OCI-LY1 (cell line): ENCODE data around the gene SLC38A8.

ENCODE experiments used
- H2AFZ ChIP-seq: fragments of 200-600 bp; sonication (generic), shearing (Covaris generic); 2 replicates; pipeline ENCODE4 v1.6.0; 2014; ENCODE audit warnings: antibody characterized with exemption, mild to moderate bottlenecking, low read length
- H3F3A ChIP-seq: fragments of 200-600 bp; sonication (generic), shearing (Covaris generic); 2 replicates; pipeline ENCODE4 v1.6.0; 2014; ENCODE audit warnings: mild to moderate bottlenecking, antibody characterized with exemption, low read length, moderate library complexity; ENCODE audit not compliant: insufficient read depth
- H3K27ac ChIP-seq: fragments of 200-600 bp; sonication (generic); 2 replicates; pipeline ENCODE4 v1.5.1; 2014; ENCODE audit warnings: low read length, mixed run types, mild to moderate bottlenecking, low read depth; ENCODE audit not compliant: poor library complexity, severe bottlenecking
- H3K27me3 ChIP-seq: fragments of 200-600 bp; sonication (generic); 2 replicates; pipeline ENCODE4 v1.6.0; 2014; ENCODE audit warnings: antibody characterized with exemption, mild to moderate bottlenecking, low read length, moderate library complexity; ENCODE audit not compliant: insufficient read depth
- H3K36me3 ChIP-seq: fragments of 200-600 bp; sonication (generic); 2 replicates; pipeline ENCODE4 v1.6.1; 2014; ENCODE audit warnings: mild to moderate bottlenecking, antibody characterized with exemption, low read length, moderate library complexity, mixed read lengths; ENCODE audit not compliant: insufficient read depth
- H3K4me1 ChIP-seq: fragments of 200-600 bp; sonication (generic); 2 replicates; pipeline ENCODE4 v1.5.1; 2014; ENCODE audit warnings: mild to moderate bottlenecking, low read length, moderate library complexity; ENCODE audit not compliant: insufficient read depth, severe bottlenecking
- H3K4me2 ChIP-seq: fragments of 200-600 bp; sonication (generic), shearing (Covaris generic); 2 replicates; pipeline ENCODE4 v1.6.1; 2014; ENCODE audit warnings: low read length
- H3K4me3 ChIP-seq: fragments of 200-600 bp; sonication (generic); 2 replicates; pipeline ENCODE4 v1.5.1; 2014; ENCODE audit warnings: low read length, low read depth, mild to moderate bottlenecking, mixed read lengths; ENCODE audit not compliant: poor library complexity, severe bottlenecking
- H3K79me2 ChIP-seq: fragments of 200-600 bp; shearing (Covaris generic); 2 replicates; pipeline ENCODE4 v1.6.1; 2016; ENCODE audit warnings: mixed run types, low read length, mixed read lengths; ENCODE audit not compliant: insufficient read depth
- H3K9ac ChIP-seq: fragments of 200-600 bp; sonication (generic), shearing (Covaris generic); 2 replicates; pipeline ENCODE4 v1.6.1; 2014; ENCODE audit warnings: mild to moderate bottlenecking, low read length, mixed read lengths
- H3K9me2 ChIP-seq: fragments of 200-600 bp; sonication (generic), shearing (Covaris generic); 2 replicates; pipeline ENCODE4 v1.6.1; 2014; ENCODE audit warnings: low read depth, mild to moderate bottlenecking, low read length, mixed read lengths
- H3K9me3 ChIP-seq: fragments of 200-600 bp; shearing (Covaris generic); 2 replicates; pipeline ENCODE4 v1.6.1; 2014; ENCODE audit warnings: low read length, mixed read lengths
- H4K20me1 ChIP-seq: fragments of 200-600 bp; sonication (generic), shearing (Covaris generic); 2 replicates; pipeline ENCODE4 v1.6.0; 2016; ENCODE audit warnings: mild to moderate bottlenecking, low read length; ENCODE audit not compliant: insufficient read depth
- CTCF ChIP-seq: fragments of 200-600 bp; sonication (generic), shearing (Covaris generic); IDR thresholded peaks from 2 replicates; pipeline ENCODE4 v1.5.1; 2017; ENCODE audit warnings: mild to moderate bottlenecking, antibody characterized with exemption, low read length, moderate library complexity, mixed read lengths
- EZH2 ChIP-seq: fragments of 200-600 bp; sonication (generic), shearing (Covaris generic); IDR thresholded peaks from 2 replicates; pipeline ENCODE4 v1.8.0; 2017; ENCODE audit warnings: borderline replicate concordance, mixed run types, mild to moderate bottlenecking, antibody characterized with exemption, low read length, moderate library complexity, mixed read lengths

Gene SLC38A8

DNA sequence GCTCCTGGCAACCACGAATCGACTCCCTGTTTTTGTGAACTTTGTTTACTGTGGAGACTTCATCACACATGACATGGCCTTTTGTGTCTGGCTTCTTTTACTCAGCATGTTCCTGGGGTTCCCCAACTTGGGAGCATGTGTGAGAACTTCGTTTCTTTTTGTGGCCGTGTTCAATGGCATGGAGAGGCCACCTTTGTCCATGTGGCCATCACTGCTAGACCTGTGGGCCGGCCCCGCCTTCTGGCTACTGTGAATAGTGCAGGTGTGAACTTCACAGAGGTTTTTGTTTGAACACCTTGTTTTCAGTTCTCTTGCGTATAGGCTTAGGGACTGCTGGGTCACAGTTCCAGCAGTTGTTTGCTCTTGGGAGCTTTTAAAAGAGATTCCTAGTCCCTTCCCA lies 5.7 kb upstream of the SLC38A8 start:
- no peaks in the 10 kb centered on the region for H3K4me1 ChIP-seq
- H2AFZ ChIP-seq = no peak overlapping the region
- H3K79me2 ChIP-seq = no peaks in the 10 kb centered on the region
- H3F3A ChIP-seq = no peaks in the 10 kb centered on the region
- H3K9ac ChIP-seq = no peak overlapping the region
- no peak for TF ChIP-seq EZH2
- TF ChIP-seq CTCF = no peak
- H3K4me3 ChIP-seq = no peak overlapping the region
- H3K36me3 ChIP-seq = peaks cover 19% of the 10 kb centered on the region
- no peaks in the 10 kb centered on the region for H3K9me3 ChIP-seq
- no peak overlapping the region for H3K4me2 ChIP-seq
- H3K27me3 ChIP-seq = no peaks in the 10 kb centered on the region
- H3K27ac ChIP-seq = no peak overlapping the region
- no peaks in the 10 kb centered on the region for H3K9me2 ChIP-seq
- H4K20me1 ChIP-seq = no peaks in the 10 kb centered on the region

- H4K20me1 ChIP-seq = no peaks in the 10 kb centered on the region
- H3K27me3 ChIP-seq = no peaks in the 10 kb centered on the region
- no peaks in the 10 kb centered on the region for H3F3A ChIP-seq
- no peaks in the 10 kb centered on the region for H3K9me2 ChIP-seq
- no peak overlapping the region for H3K27ac ChIP-seq
- no peak overlapping the region for H3K4me3 ChIP-seq
- H3K9ac ChIP-seq = no peak overlapping the region
- H3K4me1 ChIP-seq = no peaks in the 10 kb centered on the region
- H3K4me2 ChIP-seq = no peak overlapping the region
- H3K36me3 ChIP-seq = peaks cover 12% of the 10 kb centered on the region
- H2AFZ ChIP-seq = no peak overlapping the region
- H3K9me3 ChIP-seq = no peaks in the 10 kb centered on the region
- H3K79me2 ChIP-seq = no peaks in the 10 kb centered on the region
- no peak for TF ChIP-seq EZH2
- no peak for TF ChIP-seq CTCF
Measured at GRCh38 chr16:84047626-84048025, 5.0 kb upstream of the SLC38A8 start.

DNA sequence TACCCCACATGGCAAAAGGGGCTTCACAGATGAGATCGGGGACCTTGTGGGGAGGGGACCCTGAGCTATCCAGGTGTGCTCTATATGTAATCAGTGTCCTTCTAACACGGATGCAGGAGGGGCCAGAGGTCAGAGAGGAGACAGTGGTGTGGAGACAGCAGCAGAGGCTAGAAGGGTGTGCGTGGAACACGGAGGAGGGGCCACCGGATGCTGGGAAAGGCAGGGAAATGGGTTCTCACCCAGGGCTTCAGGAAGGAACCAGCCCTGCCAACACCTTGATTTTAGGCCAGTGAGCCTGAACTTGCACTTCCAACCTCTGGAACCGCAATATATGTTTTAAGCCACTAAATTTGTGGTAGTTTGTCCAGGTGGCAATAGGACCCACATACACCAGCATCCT lies 4.6 kb upstream of the SLC38A8 start:
- no peak overlapping the region for H3K27ac ChIP-seq
- no peak overlapping the region for H3K4me3 ChIP-seq
- no peak overlapping the region for H3K9ac ChIP-seq
- no peaks in the 10 kb centered on the region for H4K20me1 ChIP-seq
- H3K4me2 ChIP-seq = no peak overlapping the region
- peaks cover 8% of the 10 kb centered on the region for H3K36me3 ChIP-seq
- H3K4me1 ChIP-seq = no peaks in the 10 kb centered on the region
- H3K79me2 ChIP-seq = no peaks in the 10 kb centered on the region
- H3F3A ChIP-seq = no peaks in the 10 kb centered on the region
- TF ChIP-seq CTCF (no peak), EZH2 (no peak)
- H2AFZ ChIP-seq = no peak overlapping the region
- H3K9me2 ChIP-seq = no peaks in the 10 kb centered on the region
- H3K9me3 ChIP-seq = no peaks in the 10 kb centered on the region
- H3K27me3 ChIP-seq = no peaks in the 10 kb centered on the region
